ENCODE results near the gene KCNN3.

KCNN3 gene

GRCh38 chr1:154877370-154877974 lies 7.4 kb upstream of the KCNN3 start:
- Histone ChIP-seq H3K4me2 (ENCODE audit: low read length) (no peak overlapping the region), H3K27me3 (ENCODE audit: control insufficient read depth, insufficient read depth, low read length) (no peaks in the 10 kb centered on the region), H3K9me3 (ENCODE audit: control insufficient read depth, low read length) (no peaks in the 10 kb centered on the region), H2AFZ (no peak overlapping the region), H3K27ac (no peak overlapping the region), H3K9ac (no peak overlapping the region), H3K79me2 (no peaks in the 10 kb centered on the region), H3K4me3 (ENCODE audit: low read depth, low read length) (no peak overlapping the region), H3K36me3 (ENCODE audit: control insufficient read depth, insufficient read depth, low read length) (no peaks in the 10 kb centered on the region), H3K4me1 (no peaks in the 10 kb centered on the region)
- TF ChIP-seq CTCF (IDR thresholded peaks at IDR 0.05), result no peak

- Histone ChIP-seq H3K4me1 (no peaks in the 10 kb centered on the region), H3K27me3 (ENCODE audit: control insufficient read depth, insufficient read depth, low read length) (no peaks in the 10 kb centered on the region), H3K4me3 (ENCODE audit: low read depth, low read length) (no peak overlapping the region), H3K36me3 (ENCODE audit: control insufficient read depth, insufficient read depth, low read length) (no peaks in the 10 kb centered on the region), H3K4me2 (ENCODE audit: low read length) (no peak overlapping the region), H3K27ac (no peak overlapping the region), H2AFZ (no peak overlapping the region), H3K9me3 (ENCODE audit: control insufficient read depth, low read length) (no peaks in the 10 kb centered on the region), H3K9ac (no peak overlapping the region), H3K79me2 (no peaks in the 10 kb centered on the region)
- no peak for TF ChIP-seq CTCF (IDR thresholded peaks at IDR 0.05)
Observed at GRCh38 chr1:154876842-154877369, 6.8 kb upstream of the KCNN3 start.

- Histone ChIP-seq H3K4me2 (ENCODE audit: low read length) (no peak overlapping the region), H3K36me3 (ENCODE audit: control insufficient read depth, insufficient read depth, low read length) (no peaks in the 10 kb centered on the region), H3K4me1 (no peaks in the 10 kb centered on the region), H3K9me3 (ENCODE audit: control insufficient read depth, low read length) (no peaks in the 10 kb centered on the region), H3K79me2 (no peaks in the 10 kb centered on the region), H3K9ac (no peak overlapping the region), H2AFZ (no peak overlapping the region), H3K27ac (no peak overlapping the region), H3K4me3 (ENCODE audit: low read depth, low read length) (no peak overlapping the region), H3K27me3 (ENCODE audit: control insufficient read depth, insufficient read depth, low read length) (no peaks in the 10 kb centered on the region)
- no peak for TF ChIP-seq CTCF (IDR thresholded peaks at IDR 0.05)
Observed at GRCh38 chr1:154874465-154874864, 4.4 kb upstream of the KCNN3 start.

GRCh38 chr1:154873321-154873950 lies 3.4 kb upstream of the KCNN3 start:
- Histone ChIP-seq H3K27ac (no peak overlapping the region), H3K79me2 (no peaks in the 10 kb centered on the region), H3K4me2 (ENCODE audit: low read length) (no peak overlapping the region), H3K4me1 (no peaks in the 10 kb centered on the region), H3K36me3 (ENCODE audit: control insufficient read depth, insufficient read depth, low read length) (no peaks in the 10 kb centered on the region), H3K9me3 (ENCODE audit: control insufficient read depth, low read length) (no peaks in the 10 kb centered on the region), H2AFZ (no peak overlapping the region), H3K9ac (no peak overlapping the region), H3K4me3 (ENCODE audit: low read depth, low read length) (no peak overlapping the region), H3K27me3 (ENCODE audit: control insufficient read depth, insufficient read depth, low read length) (no peaks in the 10 kb centered on the region)
- TF ChIP-seq CTCF (IDR thresholded peaks at IDR 0.05), result no peak

GRCh38 chr1:154871374-154871773 lies 1.3 kb upstream of the KCNN3 start:
- Histone ChIP-seq H3K27me3 (ENCODE audit: control insufficient read depth, insufficient read depth, low read length) (no peaks in the 10 kb centered on the region), H3K9me3 (ENCODE audit: control insufficient read depth, low read length) (no peaks in the 10 kb centered on the region), H3K9ac (no peak overlapping the region), H3K36me3 (ENCODE audit: control insufficient read depth, insufficient read depth, low read length) (no peaks in the 10 kb centered on the region), H3K4me1 (no peaks in the 10 kb centered on the region), H3K27ac (no peak overlapping the region), H2AFZ (no peak overlapping the region), H3K4me2 (ENCODE audit: low read length) (no peak overlapping the region), H3K79me2 (no peaks in the 10 kb centered on the region), H3K4me3 (ENCODE audit: low read depth, low read length) (no peak overlapping the region)
- no peak for TF ChIP-seq CTCF (IDR thresholded peaks at IDR 0.05)
